GM23338 (cell line): ENCODE results near the gene CYS1. TPM values are rescaled to one million over a fixed set of nuclear protein-coding genes. Genes with fewer than 3 reads are reported as not detected.

Experiments used
- ATAC-seq: fragments of 200-7000 bp; cut with Tn5 transposase; 3 replicates; pipeline ENCODE4 v1.9.1; 2020
- DNase-seq: peaks from one replicate; pipeline ENCODE4 v3.0.0-alpha.2; 2015; ENCODE audit warnings: low spot score
- H2AFZ ChIP-seq: fragments of 200-600 bp; sonication (generic); 2 replicates; pipeline ENCODE4 v1.8.0; 2016; ENCODE audit warnings: antibody characterized with exemption, mild to moderate bottlenecking, moderate library complexity
- H3F3A ChIP-seq: fragments of 200-600 bp; sonication (generic); replicated peaks from 2 replicates; pipeline ENCODE4 v1.8.0; 2017; ENCODE audit warnings: antibody characterized with exemption, mixed run types, low read depth
- H3K27ac ChIP-seq: fragments of 200-600 bp; sonication (generic); 2 replicates; pipeline ENCODE4 v1.6.1; 2016; ENCODE audit warnings: low read depth
- H3K27me3 ChIP-seq: fragments of 200-600 bp; sonication (generic); 2 replicates; pipeline ENCODE4 v1.8.0; 2016; ENCODE audit warnings: mild to moderate bottlenecking, mixed run types, moderate library complexity; ENCODE audit not compliant: insufficient read depth
- H3K36me3 ChIP-seq: fragments of 200-600 bp; sonication (generic); 2 replicates; pipeline ENCODE4 v1.8.0; 2016; ENCODE audit warnings: mild to moderate bottlenecking; ENCODE audit not compliant: insufficient read depth
- H3K4me1 ChIP-seq: fragments of 200-600 bp; sonication (generic); 2 replicates; pipeline ENCODE4 v1.8.0; 2016; ENCODE audit warnings: mild to moderate bottlenecking, moderate library complexity; ENCODE audit not compliant: insufficient read depth
- H3K4me2 ChIP-seq: fragments of 200-600 bp; sonication (generic); 2 replicates; pipeline ENCODE4 v1.7.1; 2017; ENCODE audit warnings: mixed run types
- H3K4me3 ChIP-seq: fragments of 200-600 bp; sonication (generic); 2 replicates; pipeline ENCODE4 v1.6.1; 2016; ENCODE audit warnings: mixed run types
- H3K79me2 ChIP-seq: fragments of 200-600 bp; sonication (generic); replicated peaks from 2 replicates; pipeline ENCODE4 v1.8.0; 2017; ENCODE audit warnings: mild to moderate bottlenecking; ENCODE audit not compliant: insufficient read depth
- H3K9me2 ChIP-seq: fragments of 200-600 bp; sonication (generic); 2 replicates; pipeline ENCODE4 v1.8.0; 2017; ENCODE audit not compliant: insufficient read depth
- H4K20me1 ChIP-seq: fragments of 200-600 bp; sonication (generic); replicated peaks from 2 replicates; pipeline ENCODE4 v1.8.0; 2017; ENCODE audit warnings: mild to moderate bottlenecking; ENCODE audit not compliant: insufficient read depth
- H3K27ac Mint-ChIP-seq: 2 replicates; pipeline ENCODE4 v1.8.0; 2020; ENCODE audit warnings: inconsistent platforms, mild to moderate bottlenecking, moderate library complexity, mixed read lengths
- H3K27me3 Mint-ChIP-seq: 3 replicates; pipeline ENCODE4 v1.8.0; 2022; ENCODE audit warnings: low read depth, mild to moderate bottlenecking, moderate library complexity, mixed read lengths, inconsistent platforms; ENCODE audit not compliant: insufficient read depth, poor library complexity
- H3K36me3 Mint-ChIP-seq: 3 replicates; pipeline ENCODE4 v1.8.0; 2021; ENCODE audit warnings: low read depth, mild to moderate bottlenecking, inconsistent platforms, moderate library complexity, mixed read lengths
- H3K4me1 Mint-ChIP-seq: 3 replicates; pipeline ENCODE4 v1.8.0; 2020; ENCODE audit warnings: mild to moderate bottlenecking, inconsistent platforms, mixed read lengths
- H3K4me3 Mint-ChIP-seq: 3 replicates; pipeline ENCODE4 v1.8.0; 2021; ENCODE audit warnings: moderate library complexity, mild to moderate bottlenecking, inconsistent platforms, mixed read lengths
- H3K9me3 Mint-ChIP-seq: 3 replicates; pipeline ENCODE4 v1.8.0; 2020; ENCODE audit warnings: moderate library complexity, mild to moderate bottlenecking, inconsistent platforms, mixed read lengths
- CREB1 ChIP-seq: fragments of 250-450 bp; sonication (Bioruptor Pico); IDR thresholded peaks from 2 replicates; pipeline ENCODE4 v1.5.0; 2020; ENCODE audit warnings: low read depth, mild to moderate bottlenecking, moderate library complexity
- CTCF ChIP-seq, 2 experiments: fragments of 200-600 bp in 1 of 2; sonication (generic) in 1 of 2; conservative IDR thresholded peaks; 2 replicates each; pipeline versions ENCODE4 v1.5.1 to v1.6.1; 2016 to 2017; ENCODE audit warnings: antibody characterized with exemption in 2 of 2, low read depth in 2 of 2, mild to moderate bottlenecking in 2 of 2, moderate library complexity in 1 of 2
- ETS1 ChIP-seq: IDR thresholded peaks from 2 replicates; pipeline ENCODE4 v1.6.1; 2016; ENCODE audit warnings: antibody characterized with exemption
- EZH2 ChIP-seq: fragments of 200-600 bp; sonication (generic); IDR thresholded peaks from one replicate; pipeline ENCODE4 v1.8.0; 2017; ENCODE audit warnings: antibody characterized with exemption, mild to moderate bottlenecking, low read depth; ENCODE audit not compliant: unreplicated experiment
- EZH2phosphoT487 ChIP-seq: fragments of 200-600 bp; sonication (generic); IDR thresholded peaks from one replicate; pipeline ENCODE4 v1.8.1; 2018; ENCODE audit warnings: antibody characterized with exemption; ENCODE audit not compliant: unreplicated experiment
- JUNB ChIP-seq: IDR thresholded peaks from one replicate; pipeline ENCODE4 v1.6.1; 2016; ENCODE audit warnings: antibody characterized with exemption; ENCODE audit not compliant: unreplicated experiment
- NANOG ChIP-seq: IDR thresholded peaks from 2 replicates; pipeline ENCODE4 v1.6.1; 2016; ENCODE audit warnings: antibody characterized with exemption, borderline replicate concordance
- POLR2AphosphoS5 ChIP-seq: IDR thresholded peaks from 2 replicates; pipeline ENCODE4 v1.6.1; 2016; ENCODE audit warnings: antibody characterized with exemption, low read depth
- REST ChIP-seq: IDR thresholded peaks from one replicate; pipeline ENCODE4 v1.6.1; 2018; ENCODE audit warnings: antibody characterized with exemption; ENCODE audit not compliant: unreplicated experiment
- ZNF114 ChIP-seq: fragments of 250-450 bp; sonication (Bioruptor Pico); IDR thresholded peaks from 2 replicates; pipeline ENCODE4 v1.5.0; 2020; ENCODE audit warnings: mild to moderate bottlenecking, moderate library complexity
- ZNF331 ChIP-seq: fragments of 250-450 bp; sonication (Bioruptor Pico); IDR thresholded peaks from 2 replicates; pipeline ENCODE4 v1.5.0; 2020; ENCODE audit warnings: low read depth, mild to moderate bottlenecking, moderate library complexity
- ZNF462 ChIP-seq: fragments of 250-450 bp; sonication (Bioruptor Pico); IDR thresholded peaks from 2 replicates; pipeline ENCODE4 v1.5.0; 2020; ENCODE audit warnings: mild to moderate bottlenecking, moderate library complexity
- polyA plus RNA-seq: library from polyadenylated mRNA; unstranded; fragments of >200 nt; fragmentation: Nextera tagmentation; extraction: Ambion mirVana; gene quantifications from 2 replicates; pipeline ENCODE4 v1.2.1, GENCODE V29; 2016
- total RNA-seq: library from RNA; depleted of rRNA; stranded (reverse); fragments of >200 nt; shearing (Covaris generic); gene quantifications from 2 replicates; pipeline ENCODE4 v1.2.3, GENCODE V29; 2014

CYS1 gene
- total and polyA plus RNA-seq, 2 experiments from 2014 or later: 0.31 to 0.32 TPM

GRCh38 chr2:10079266-10079869 is 843 bp downstream of the CYS1 start:
- Histone ChIP-seq H3K4me2 (peak overlapping the region; percentile 94), H3K36me3 (no peaks in the 10 kb centered on the region), H3K27me3 (peaks cover 47% of the 10 kb centered on the region), H3F3A (0 out of 2 replicates have a peak, but pooled peaks cover 6% of the 10 kb centered on the region), H3K9me2 (no peaks in the 10 kb centered on the region), H3K4me1 (peaks cover 13% of the 10 kb centered on the region), H3K4me3 (peak overlapping the region; percentile 65), H4K20me1 (no peaks in the 10 kb centered on the region), H3K27ac (no peak overlapping the region), H3K79me2 (no peaks in the 10 kb centered on the region), H2AFZ (peak overlapping the region; percentile 89)
- TF ChIP-seq CREB1 (CRISPR knock-in tag): no peak
- TF ChIP-seq ZNF331 (CRISPR knock-in tag): no peak
- no peak for TF ChIP-seq CTCF (conservative IDR thresholded peaks at IDR 0.05; ENCODE audit: low read depth in 2 of 2)
- no peak for TF ChIP-seq POLR2AphosphoS5
- TF ChIP-seq EZH2: no peak
- TF ChIP-seq REST: no peak
- no peak for TF ChIP-seq ZNF462 (CRISPR knock-in tag)
- TF ChIP-seq ZNF114 (CRISPR knock-in tag): no peak
- no peak for TF ChIP-seq ETS1
- no peak for TF ChIP-seq NANOG
- TF ChIP-seq EZH2phosphoT487: no peak
- TF ChIP-seq JUNB: no peak
- Mint-ChIP-seq H3K27ac (no peak overlapping the region), H3K36me3 (no peaks in the 10 kb centered on the region; the same call in 2 of the 3 replicates), H3K9me3 (no peaks in the 10 kb centered on the region), H3K4me1 (peaks cover 25% of the 10 kb centered on the region), H3K4me3 (peak overlapping the region; percentile 72), H3K27me3 (peaks cover 38% of the 10 kb centered on the region)
- ATAC-seq: peak; percentile 71
- peak; percentile 67 for DNase-seq
